GM18505 (cell line): ENCODE measurements around the gene CLCF1.

Source experiments
- ATAC-seq: cut with Tn5 transposase; IDR thresholded peaks from one replicate; pipeline ENCODE4 v1.9.1; 2021; ENCODE audit not compliant: unreplicated experiment
- POLR2A ChIP-seq: IDR thresholded peaks from 4 replicates; pipeline ENCODE4 v1.6.1; 2011; ENCODE audit warnings: borderline replicate concordance; ENCODE audit not compliant: insufficient read depth, insufficient read length; ENCODE audit errors: extremely low read depth

The CLCF1 gene

DNA sequence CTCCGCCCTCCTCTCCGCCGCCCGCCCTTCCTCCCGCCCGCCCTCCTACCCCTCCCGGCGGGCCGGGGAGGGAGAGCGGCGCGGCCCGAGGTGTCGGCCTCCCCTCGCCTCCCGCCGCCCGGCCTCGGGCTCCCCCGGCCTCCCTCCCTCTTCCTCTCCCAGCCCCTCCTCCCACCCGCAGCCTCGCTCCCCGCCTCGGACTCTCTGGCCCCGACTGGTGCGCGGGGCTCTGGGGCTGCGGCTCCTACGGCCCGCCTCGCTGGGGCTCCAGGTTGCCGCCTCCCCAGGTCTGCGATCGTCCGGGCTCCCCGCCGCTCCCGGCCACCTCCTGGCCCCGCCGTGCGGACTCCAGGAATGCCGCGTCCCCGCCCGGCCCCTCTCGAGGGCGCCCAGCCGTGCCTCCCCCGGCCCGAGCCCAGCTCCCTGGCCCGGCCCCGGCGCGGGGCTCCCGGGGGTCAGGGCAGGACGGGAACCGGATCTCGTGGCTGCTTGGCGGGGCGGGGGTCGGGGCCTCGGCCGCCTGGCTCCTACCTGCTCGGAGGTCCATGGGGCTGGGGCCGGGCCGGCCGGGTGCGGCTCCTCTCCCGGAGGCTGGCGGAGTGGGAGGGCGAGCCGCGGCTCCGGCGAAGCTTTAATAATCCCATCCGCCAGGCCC is at the start of gene CLCF1:
Gene CLCF1 (minus strand): TSS at position 606 of the 655 bp plus-strand sequence. CDS start 59 bp downstream, at position 547.
- ATAC-seq = no peak

DNA sequence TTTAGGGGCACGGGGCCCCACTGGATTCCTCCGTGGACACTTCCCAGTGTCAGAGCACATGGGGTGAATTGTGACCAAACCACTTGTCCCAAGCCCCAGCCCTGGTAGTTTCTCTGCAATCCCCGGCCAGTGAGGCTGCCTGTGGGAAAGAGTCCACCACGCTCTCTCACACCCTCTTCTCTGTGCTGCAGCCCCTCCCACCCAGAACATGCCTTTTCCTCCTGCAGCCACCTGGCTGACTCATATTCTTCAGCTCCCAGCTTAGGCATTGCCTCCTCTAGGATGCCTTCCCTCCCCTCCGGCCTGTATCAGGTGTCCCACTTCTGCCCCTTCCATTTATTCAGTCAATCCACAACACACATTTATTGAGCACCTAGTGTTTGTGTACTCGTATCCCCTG is 49.5 kb upstream of the CLCF1 start:
- no peak for ATAC-seq
- TF ChIP-seq POLR2A = no peak

More for the DNA sequence above, at the start of gene CLCF1:
- TF ChIP-seq POLR2A = no peak

DNA sequence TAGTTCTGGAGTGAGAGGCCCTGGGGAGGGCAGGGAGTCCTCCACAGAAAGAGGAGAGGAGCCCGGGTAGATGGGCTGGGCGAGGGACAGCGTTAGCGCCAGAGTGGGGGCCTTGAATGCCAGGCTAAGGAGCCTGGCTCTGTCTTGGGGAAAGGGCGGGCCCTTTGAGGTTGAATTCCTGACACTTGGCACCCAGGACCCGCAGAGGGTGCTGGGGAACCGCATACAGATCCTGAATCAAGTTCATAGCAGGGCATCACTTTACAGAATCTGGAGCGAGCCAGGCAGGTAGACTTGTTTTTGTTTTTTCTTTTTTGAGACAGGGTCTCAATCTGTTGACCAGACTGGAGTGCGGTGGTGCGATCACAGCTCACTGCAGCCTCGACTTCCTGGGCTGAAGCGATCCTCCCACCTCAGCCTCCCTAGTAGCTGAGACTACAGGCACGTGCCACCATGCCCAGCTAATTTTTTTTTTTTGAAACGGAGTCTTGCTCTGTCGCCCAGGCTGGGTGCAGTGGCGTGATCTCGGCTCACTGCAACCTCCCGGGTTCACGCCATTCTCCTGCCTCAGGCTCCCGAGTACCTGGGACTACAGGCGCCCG is 48.1 kb upstream of the CLCF1 start:
- ATAC-seq = no peak
- no peak for TF ChIP-seq POLR2A

DNA sequence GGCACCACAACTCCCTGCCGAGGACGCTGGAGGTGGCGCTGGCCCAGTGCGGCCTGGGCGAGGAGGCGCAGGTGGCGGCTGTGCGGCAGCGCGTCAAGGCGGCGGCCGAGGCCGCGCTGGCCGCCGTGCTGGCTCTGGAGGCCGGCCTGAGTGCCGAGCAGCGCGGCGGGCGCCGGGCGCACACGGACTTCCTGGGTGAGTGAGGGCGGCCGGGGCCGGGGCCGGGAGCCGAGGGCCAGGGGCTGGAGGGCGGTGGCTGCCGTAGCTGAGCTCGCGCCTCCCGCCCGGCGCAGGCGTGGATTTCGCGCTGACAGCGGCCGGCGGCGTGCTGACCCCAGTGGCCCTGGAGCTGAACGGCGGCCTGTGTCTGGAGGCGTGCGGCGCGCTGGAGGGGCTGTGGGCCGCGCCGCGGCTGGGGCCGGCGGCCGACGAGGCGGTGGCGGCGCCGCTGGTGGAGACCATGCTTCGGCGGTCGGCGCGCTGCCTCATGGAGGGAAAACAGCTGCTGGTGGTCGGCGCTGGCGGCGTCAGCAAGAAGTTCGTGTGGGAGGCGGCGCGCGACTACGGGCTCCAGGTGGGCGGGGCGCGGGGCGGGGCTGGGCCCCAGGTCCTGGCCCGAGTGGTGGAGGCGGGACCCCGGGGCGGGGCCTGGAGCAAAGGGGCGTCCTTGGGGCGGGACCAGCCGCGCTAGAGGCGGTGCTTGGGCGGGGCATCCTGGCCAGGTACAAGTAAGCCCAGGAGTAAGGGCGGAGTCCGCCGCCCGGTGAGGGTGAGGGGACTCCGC is 47.4 kb upstream of the CLCF1 start:
- ATAC-seq = peak; percentile 82
- TF ChIP-seq POLR2A = peak; percentile 51

DNA sequence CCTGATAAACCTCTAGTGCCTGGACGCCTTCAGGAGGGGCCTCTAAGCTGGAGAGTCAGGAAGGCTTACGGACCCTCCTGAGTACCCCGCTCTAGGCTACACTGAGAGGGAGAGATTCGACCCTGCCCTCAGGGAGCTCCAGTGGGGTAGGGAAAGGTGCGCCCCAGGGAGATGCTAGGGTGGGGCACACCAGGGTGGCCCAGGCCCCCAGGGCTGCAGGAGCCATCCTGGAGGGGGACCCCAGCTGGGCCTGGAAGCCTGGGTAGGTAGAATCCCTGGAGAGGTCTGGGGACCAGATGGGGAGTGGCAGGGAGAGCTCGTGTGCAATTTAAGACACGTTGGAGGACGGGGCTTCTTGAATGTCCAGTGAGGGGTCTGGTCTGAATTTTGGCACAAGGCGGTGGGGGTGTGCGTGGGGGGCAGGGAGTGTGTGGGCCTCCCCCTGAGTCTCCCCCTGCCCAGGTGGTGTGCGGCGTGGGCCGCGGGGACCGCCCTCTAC is 46.8 kb upstream of the CLCF1 start:
- no peak for TF ChIP-seq POLR2A
- no peak for ATAC-seq

DNA sequence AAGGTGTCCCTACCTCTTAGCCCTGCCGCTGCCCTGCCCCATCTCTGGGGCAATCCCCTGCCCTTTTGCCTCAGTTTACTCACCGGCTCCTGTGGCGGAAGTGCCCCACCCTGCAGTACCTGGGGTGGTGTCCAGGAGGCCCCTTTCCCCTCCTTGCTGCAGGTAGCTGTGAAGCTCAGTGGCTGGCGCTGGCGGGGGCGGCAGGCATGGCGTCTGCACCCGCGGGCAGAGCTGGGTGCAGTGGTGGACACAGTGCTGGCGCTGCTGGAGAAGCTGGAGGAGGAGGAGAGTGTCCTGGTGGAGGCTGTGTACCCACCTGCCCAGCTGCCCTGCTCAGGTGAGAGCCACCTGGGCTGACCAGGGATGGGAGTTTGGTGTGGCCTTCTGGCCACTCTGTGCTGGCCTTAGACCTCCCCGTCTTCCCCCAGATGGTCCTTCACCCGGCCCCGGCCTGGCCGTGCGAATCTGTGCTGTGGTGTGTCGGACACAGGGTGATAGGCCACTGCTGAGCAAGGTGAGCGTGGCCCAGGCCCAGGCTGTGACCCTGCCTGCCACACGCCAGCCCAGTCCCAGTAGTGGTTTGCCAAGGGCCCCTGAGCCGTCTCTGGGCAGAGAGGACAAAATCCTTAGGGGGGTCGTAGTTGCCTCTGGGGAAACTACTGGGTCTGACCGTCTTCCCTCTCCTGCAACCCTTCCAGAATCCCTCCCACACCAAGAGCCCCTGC is 46.1 kb upstream of the CLCF1 start:
- no peak for TF ChIP-seq POLR2A
- ATAC-seq = no peak

DNA sequence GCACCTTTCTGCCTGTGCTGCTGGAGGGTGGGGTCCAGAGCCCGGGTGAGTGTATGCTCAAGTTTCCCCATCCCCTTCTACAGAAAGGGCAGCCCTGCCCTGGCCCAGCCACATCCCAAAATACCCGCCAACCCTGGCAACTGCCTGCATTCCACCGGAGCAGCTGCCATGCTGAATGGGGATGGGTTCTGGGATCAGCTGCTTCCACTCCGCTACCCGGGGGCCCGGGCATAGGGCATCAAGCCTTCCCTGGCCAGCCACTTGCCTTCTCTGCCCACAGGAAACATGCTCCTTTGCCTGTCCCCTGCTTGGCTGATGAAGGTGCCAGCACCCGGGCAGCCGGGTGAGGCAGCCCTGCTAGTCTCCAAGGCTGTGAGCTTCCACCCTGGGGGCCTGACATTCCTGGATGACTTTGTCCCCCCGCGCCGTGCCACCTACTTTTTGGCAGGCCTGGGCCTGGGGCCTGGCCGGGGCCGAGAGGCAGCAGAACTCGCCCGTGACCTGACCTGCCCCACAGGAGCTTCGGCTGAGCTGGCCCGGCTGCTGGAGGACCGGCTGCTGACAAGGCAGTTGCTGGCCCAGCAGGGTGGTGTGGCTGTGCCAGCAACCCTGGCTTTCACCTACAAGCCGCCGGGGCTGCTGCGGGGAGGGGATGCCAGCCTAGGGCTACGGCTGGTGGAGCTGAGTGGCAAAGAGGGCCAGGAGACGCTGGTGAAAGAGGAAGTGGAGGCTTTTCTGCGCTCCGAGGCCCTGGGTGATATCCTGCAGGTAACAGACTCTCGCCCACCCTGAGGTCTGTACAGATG is 45.3 kb upstream of the CLCF1 start:
- no peak for TF ChIP-seq POLR2A
- no peak for ATAC-seq

DNA sequence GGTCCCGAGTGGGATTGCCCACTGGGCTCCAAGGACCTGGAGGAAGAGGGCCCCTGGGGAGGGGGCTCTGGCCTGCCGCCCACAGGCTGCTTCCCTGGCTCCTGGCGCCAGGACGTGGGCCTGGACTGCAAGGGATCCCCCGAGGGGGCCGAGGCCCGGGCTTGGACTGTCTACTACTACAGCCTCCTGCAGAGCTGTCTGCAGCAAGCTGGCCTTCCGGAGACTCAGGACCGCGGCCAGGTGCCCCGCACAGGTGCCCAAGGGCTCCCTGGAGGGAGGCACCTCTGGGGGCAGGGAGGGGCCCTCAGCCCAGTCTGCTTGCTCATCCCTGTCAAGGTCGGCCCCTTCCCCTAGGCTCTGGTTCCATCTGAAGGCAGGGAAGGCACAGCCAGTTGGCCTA is 44.0 kb upstream of the CLCF1 start:
- no peak for ATAC-seq

DNA sequence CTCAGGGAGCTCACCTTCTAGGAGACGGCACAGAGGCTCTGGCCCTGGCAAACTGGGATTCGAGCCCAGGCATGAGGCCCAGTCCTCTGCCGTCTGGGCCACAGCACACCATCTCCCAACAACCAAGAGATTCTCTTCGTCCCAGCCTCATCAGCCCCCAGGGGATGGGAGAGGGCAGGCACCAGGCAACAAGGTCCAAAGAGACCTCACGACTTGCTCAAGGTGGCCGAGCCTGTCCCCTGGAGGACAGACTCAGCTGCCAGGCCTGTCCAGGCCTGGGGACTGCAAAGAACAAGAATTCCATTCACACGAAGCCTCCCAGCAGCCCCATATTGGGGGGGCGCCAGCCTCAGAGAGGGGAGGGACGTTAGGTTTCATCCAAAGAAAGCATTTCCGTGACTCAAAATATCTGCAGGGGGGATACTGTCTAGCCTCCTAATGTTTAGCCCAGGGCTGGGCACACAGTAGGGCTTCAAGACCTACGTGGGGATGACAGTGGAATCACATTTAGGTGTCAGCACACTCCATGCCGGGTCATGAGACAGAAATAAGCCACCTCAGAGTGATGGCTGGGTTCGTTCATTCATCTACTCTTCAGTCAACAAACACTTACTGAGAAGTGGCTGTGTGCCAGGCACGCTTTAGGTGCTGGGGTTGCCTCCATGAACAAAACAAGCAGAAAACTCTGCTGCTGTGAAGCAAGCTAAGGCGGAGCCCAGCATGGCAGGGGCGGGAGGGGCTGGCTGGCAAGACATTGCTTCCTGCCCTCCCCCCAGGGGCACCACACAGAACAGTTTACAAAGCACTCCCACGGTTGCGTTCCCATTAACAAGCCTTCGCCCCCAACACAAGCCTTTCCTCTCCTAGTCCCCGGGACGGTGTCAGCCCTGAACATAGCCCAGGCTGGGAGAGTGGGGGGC is 43.3 kb upstream of the CLCF1 start:
- no peak for TF ChIP-seq POLR2A
- ATAC-seq = no peak

More for the DNA sequence above, 44.0 kb upstream of the CLCF1 start:
- TF ChIP-seq POLR2A = no peak

DNA sequence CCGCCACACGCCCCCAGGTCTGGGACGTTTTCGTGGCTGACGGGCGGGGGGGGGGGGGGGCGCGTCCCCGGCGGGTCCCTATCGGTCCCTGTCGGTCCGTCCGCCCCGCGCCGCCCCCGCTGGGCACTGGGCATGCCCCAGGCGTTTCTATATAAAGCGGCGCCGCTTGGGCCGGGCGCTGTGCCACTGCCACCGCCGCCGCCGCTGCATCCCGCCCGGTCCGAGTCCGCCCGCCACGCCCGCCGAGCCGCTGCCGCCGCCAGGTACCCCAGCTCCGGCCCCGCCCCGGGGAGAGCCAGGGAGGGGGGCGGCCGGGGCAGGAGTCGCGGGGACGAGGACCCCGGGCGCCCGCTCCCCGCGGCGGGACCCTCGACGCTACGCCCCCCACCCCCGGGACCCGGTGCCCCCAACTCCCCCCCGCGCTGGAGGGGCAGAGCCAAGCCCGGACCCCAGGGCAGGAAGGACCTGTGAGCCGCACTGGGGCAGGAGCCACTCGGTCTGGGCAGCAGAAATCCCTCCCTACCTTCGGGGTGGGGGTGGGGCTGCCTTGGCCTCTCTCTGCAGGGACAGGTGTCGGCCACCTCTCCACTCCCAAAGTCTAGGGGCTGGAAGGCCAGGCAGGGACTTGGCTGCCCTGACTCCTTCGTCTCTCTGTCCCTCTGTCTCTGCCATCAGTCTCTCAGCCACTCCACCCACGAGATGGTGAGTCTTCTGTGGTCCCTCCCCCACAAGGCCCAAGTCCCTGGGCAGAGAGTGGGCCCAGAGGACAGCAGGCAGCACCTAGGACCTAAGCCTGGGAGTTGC is 42.3 kb upstream of the CLCF1 start, which contains the start of gene CARNS1:
Gene CARNS1 (plus strand): TSS at position 178 of the 804 bp plus-strand sequence. CDS start 522 bp downstream, at position 700.
- no peak for ATAC-seq
- no peak for TF ChIP-seq POLR2A

DNA sequence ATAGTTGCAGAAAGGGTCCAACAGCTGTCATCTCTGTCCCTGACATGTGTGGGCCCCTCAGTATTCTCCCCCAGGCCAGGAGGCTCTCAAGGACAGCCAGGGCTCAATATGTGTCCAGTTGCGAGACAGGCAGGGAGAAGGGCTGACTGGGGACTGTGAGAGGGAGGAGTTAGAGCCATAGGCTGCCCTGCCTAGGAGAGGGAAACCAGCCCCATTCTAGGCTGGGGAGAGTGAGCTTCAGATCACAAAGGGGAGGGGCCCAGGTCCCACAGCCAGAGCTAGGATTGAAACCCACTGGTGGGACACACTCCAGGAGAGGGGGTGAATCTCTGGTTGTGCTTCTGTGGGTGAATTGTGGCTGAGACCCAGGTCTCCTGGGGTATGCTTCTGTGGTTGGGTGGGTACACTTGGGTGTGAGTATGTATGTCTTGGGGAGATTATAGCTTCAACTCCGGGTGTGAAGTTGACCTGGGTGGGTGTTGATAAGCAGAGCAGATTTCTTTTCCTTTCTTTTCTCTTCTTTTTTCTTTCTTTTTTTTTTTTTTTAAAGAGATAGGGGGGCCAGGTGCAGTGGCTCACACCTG is 40.0 kb upstream of the CLCF1 start:
- TF ChIP-seq POLR2A = no peak
- no peak for ATAC-seq
